Muscle of back (tissue), 11 donors: ENCODE results near the gene SDSL. TPM values are rescaled to one million over a fixed set of nuclear protein-coding genes. Genes with fewer than 3 reads are reported as not detected.
A peak's percentile ranks its signal among the peaks of the same experiment; 100 is the strongest.

Experiments
- DNase-seq, 3 donors: peaks; one replicate each; pipeline versions ENCODE4 v3.0.0 to v3.0.0-alpha.2; 2013
- polyA plus RNA-seq, 10 donors: library from polyadenylated mRNA; unstranded; fragments of 120-200 nt; gene quantifications; one replicate each; pipeline ENCODE4 v1.2.1, GENCODE V29; 2013; ENCODE audit not compliant: insufficient read length in 10 of 10

Gene SDSL
- polyA plus RNA-seq, 10 donors = 0.61 to 2.1 (median 1.4) TPM

- DNase-seq = no peak
Measured at GRCh38 chr12:113479216-113479589, 57.0 kb downstream of the SDSL start.

GRCh38 chr12:113479590-113480335, 57.6 kb downstream of the SDSL start:
- peak; percentile 9 to 77 (median 69) for DNase-seq

GRCh38 chr12:113480336-113480971, 58.3 kb downstream of the SDSL start:
- no peak for DNase-seq

- no peak for DNase-seq
Measured at GRCh38 chr12:113482334-113482733, 60.2 kb downstream of the SDSL start.

- DNase-seq = no peak
Measured at GRCh38 chr12:113485330-113485729, 63.1 kb downstream of the SDSL start.

- no peak for DNase-seq
Measured at GRCh38 chr12:113486722-113487121, 64.5 kb downstream of the SDSL start.

Other genes starting within 250 kb of the SDSL start
- 10 to 100 TPM; 41.8 to 75.7 (median 51.7) TPM for gene DDX54, start 236.9 kb upstream of the SDSL start, polyA plus RNA-seq
- gene RITA1, start 236.7 kb upstream of the SDSL start, polyA plus RNA-seq = 10 to 100 TPM in 2 of 10 donors, 1 to 10 TPM in 8; 6.9 to 11.0 (median 9.1) TPM
- gene TPCN1, start 200.9 kb upstream of the SDSL start, polyA plus RNA-seq = 10 to 100 TPM; 20.7 to 55.2 (median 32.0) TPM
- gene SLC8B1, start 87.3 kb upstream of the SDSL start, polyA plus RNA-seq = 10 to 100 TPM in 9 of 10 donors, 1 to 10 TPM in 1; 9.8 to 17.8 (median 13.5) TPM
- gene PLBD2, start 63.8 kb upstream of the SDSL start, polyA plus RNA-seq = 10 to 100 TPM; 12.7 to 17.2 (median 13.6) TPM
- gene SDS, start 18.5 kb upstream of the SDSL start, polyA plus RNA-seq = under 1 TPM in 1 of 10 donors, not detected in 9; 0.19 TPM
- gene LHX5, start 49.5 kb downstream of the SDSL start, polyA plus RNA-seq = not detected